ENCODE measurements around the gene FUT6. TPM values are rescaled to one million over a fixed set of nuclear protein-coding genes. Genes with fewer than 3 reads are reported as not detected.

The FUT6 gene
- total and polyA plus RNA-seq, 2 experiments from 2014 or later = not detected

DNA sequence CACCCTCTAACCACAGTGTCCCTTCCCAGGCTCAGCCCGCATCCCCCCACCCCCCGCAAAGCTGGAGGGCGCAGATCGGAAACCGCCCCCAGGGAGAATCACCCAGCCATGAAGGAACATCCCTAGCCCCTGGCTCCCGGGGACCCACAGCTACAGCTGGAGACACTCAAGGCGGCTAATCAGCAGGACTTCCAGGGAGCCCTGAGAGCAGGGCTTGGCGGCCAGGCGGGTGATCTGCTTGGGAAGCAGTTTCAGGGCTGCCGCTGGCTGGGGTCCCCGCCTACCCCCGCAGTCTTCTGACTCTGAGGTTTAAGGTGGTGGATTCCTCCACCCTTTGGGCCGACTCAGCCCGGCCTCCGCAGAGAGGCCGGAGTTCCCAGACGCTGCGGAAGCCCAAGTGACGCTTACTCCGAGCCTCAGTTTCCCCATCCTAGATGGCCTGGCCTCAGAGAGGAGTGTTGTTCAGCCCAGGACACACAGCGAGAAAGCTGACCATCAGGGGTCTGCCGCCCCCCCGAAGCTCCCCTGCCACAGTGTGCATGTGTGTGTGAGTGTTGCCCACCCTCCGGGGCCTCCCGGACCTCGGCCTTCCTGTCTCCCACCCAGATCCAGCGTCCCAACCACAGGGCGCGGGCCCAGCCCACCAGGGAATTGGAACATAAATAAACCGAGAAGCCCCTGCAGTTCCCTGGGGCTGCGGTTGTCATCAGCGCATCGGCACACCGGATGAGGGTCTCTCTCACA lies 9.8 kb downstream of the FUT6 start:
- H3K27me3 ChIP-seq (replicated peaks; ENCODE audit: insufficient read depth) = peaks cover 1% of the 10 kb centered on the region; the same call in 1 of the 2 replicates
- H3K79me2 ChIP-seq (ENCODE audit: insufficient read depth) = no peaks in the 10 kb centered on the region
- no peak for DNase-seq
- no peaks in the 10 kb centered on the region for H3F3A ChIP-seq (ENCODE audit: insufficient read depth)
- no peak overlapping the region for H3K9ac ChIP-seq
- H3K4me2 ChIP-seq (ENCODE audit: unreplicated experiment) = no peak overlapping the region
- no peak overlapping the region for H3K27ac ChIP-seq
- H4K20me1 ChIP-seq (ENCODE audit: insufficient read depth) = no peaks in the 10 kb centered on the region
- no peaks in the 10 kb centered on the region for H3K9me2 ChIP-seq (ENCODE audit: insufficient read depth)
- H3K9me3 ChIP-seq (ENCODE audit: low read depth) = no peaks in the 10 kb centered on the region
- H2AFZ ChIP-seq = no peak overlapping the region
- H3K36me3 ChIP-seq (ENCODE audit: low read depth) = no peaks in the 10 kb centered on the region
- TF ChIP-seq EZH2 (IDR thresholded peaks at IDR 0.05; ENCODE audit: insufficient read depth, poor library complexity, severe bottlenecking) = no peak
- no peak for TF ChIP-seq EZH2phosphoT487 (IDR thresholded peaks at IDR 0.05; ENCODE audit: insufficient read depth, low read depth)
- no peak overlapping the region for H3K4me3 ChIP-seq
- 18 to 22% methylated on average over 24 to 33 of the region's 34 CpGs for WGBS, 2 experiments (ENCODE audit: low coverage in 1 of 2, low lambda C conversion rate in 2 of 2, missing lambda C conversion rate in 2 of 2)
- no peaks in the 10 kb centered on the region for H3K4me1 ChIP-seq (ENCODE audit: insufficient read depth)
- in situ Hi-C loops (cut with MboI) = no loop called here

DNA sequence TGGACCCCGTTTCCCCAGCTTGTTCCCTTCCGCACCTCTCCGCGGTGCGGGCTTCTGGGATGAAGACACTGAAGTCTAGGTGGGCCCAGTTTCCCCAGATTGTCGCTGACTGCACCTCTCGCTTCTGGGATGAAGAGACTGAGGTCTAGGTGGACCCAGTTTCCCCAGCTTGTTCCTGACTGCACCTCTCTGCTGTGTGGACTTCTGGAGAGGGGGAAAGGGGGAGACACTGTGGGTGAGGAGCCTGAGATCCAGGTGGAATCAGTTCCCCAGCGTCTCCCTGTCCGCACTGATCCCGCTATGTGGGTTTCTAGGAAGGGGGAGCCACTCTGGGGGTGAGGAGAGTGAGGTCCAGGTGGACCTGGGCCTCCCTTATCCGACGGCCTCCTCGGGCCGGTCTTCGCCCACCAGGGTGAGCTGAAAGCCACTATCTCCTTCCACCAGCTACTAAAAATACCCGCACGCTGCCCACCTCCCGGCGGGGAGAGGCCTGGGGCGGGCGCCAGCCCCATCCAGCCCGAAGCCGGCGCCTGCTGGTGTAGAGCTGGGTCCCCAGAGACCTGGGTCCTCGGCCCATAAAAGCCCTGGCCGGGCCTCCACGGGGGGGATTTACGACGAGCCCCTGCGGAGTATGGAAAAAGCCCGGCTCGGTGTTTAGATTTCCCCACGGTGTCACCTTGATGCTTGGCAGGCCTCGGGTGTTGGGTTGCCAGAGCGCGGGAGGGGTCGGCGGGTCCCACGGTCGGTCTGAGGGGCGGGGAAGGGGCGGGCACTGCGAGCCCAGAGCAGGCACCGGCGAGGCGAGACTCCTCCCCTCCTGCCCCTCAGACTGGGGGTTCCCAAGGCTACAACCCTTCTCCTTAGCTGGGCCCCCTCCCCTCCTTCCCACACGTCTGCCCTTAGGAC lies 10.6 kb downstream of the FUT6 start:
- H3K9me2 ChIP-seq (ENCODE audit: insufficient read depth) = no peaks in the 10 kb centered on the region
- TF ChIP-seq EZH2phosphoT487 (IDR thresholded peaks at IDR 0.05; ENCODE audit: insufficient read depth, low read depth) (no peak), EZH2 (IDR thresholded peaks at IDR 0.05; ENCODE audit: insufficient read depth, poor library complexity, severe bottlenecking) (no peak)
- peak overlapping the region; percentile 79 for H2AFZ ChIP-seq
- H3K4me1 ChIP-seq (ENCODE audit: insufficient read depth) = no peaks in the 10 kb centered on the region
- H3F3A ChIP-seq (ENCODE audit: insufficient read depth) = no peaks in the 10 kb centered on the region
- H3K27me3 ChIP-seq (replicated peaks; ENCODE audit: insufficient read depth) = no peaks in the 10 kb centered on the region; the same call in 1 of the 2 replicates
- no peaks in the 10 kb centered on the region for H3K79me2 ChIP-seq (ENCODE audit: insufficient read depth)
- peak; percentile 27 for DNase-seq
- H3K9me3 ChIP-seq (ENCODE audit: low read depth) = no peaks in the 10 kb centered on the region
- WGBS, 2 experiments (ENCODE audit: low coverage in 1 of 2, low lambda C conversion rate in 2 of 2, missing lambda C conversion rate in 2 of 2) = 8% methylated on average over 35 to 42 of the region's 47 CpGs
- H3K27ac ChIP-seq = no peak overlapping the region
- H3K36me3 ChIP-seq (ENCODE audit: low read depth) = no peaks in the 10 kb centered on the region
- no peaks in the 10 kb centered on the region for H4K20me1 ChIP-seq (ENCODE audit: insufficient read depth)
- H3K9ac ChIP-seq = peak overlapping the region; percentile 77
- peak overlapping the region; percentile 69 for H3K4me3 ChIP-seq
- peak overlapping the region; percentile 77 for H3K4me2 ChIP-seq (ENCODE audit: unreplicated experiment)
- in situ Hi-C loops (cut with MboI) = no loop called here

DNA sequence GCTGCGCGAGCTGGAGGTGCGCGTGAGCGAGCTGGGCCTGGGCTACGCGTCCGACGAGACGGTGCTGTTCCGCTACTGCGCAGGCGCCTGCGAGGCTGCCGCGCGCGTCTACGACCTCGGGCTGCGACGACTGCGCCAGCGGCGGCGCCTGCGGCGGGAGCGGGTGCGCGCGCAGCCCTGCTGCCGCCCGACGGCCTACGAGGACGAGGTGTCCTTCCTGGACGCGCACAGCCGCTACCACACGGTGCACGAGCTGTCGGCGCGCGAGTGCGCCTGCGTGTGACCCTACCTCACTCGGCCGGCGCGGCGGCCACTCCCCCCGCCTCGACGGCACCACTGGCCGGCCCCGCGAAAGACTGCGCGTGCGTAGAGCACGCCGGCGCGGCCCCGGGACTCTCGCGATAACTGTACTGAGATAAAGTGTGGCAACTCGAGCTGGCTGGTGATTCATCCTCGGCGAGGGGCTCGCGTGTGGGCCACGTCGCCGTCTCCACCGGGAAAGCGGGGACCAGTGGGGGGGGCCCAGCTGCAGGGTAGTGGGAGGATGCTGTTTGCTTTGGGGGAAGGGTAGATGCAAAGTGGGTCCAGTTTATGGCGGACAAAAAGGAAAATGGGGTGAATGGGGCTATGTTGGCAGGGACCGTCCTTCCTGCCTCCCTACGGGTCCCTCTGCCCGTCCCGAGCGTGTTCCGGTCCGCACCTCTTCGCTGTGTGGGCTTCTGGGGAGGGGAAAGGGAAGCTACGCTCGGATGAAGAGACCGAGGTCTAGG lies 11.4 kb downstream of the FUT6 start:
- in situ Hi-C loops (cut with MboI) = no loop called here
- H3K9me3 ChIP-seq (ENCODE audit: low read depth) = no peaks in the 10 kb centered on the region
- WGBS, 2 experiments (ENCODE audit: low coverage in 1 of 2, low lambda C conversion rate in 2 of 2, missing lambda C conversion rate in 2 of 2) = 2 to 5% methylated on average over 63 to 73 of the region's 91 CpGs
- peak; percentile 93 for DNase-seq
- no peaks in the 10 kb centered on the region for H3K79me2 ChIP-seq (ENCODE audit: insufficient read depth)
- H3K27ac ChIP-seq = no peak overlapping the region
- peak overlapping the region; percentile 69 for H3K4me3 ChIP-seq
- H2AFZ ChIP-seq = peak overlapping the region; percentile 79
- H3K4me2 ChIP-seq (ENCODE audit: unreplicated experiment) = peak overlapping the region; percentile 77
- H3K9ac ChIP-seq = peak overlapping the region; percentile 77
- no peaks in the 10 kb centered on the region for H3K36me3 ChIP-seq (ENCODE audit: low read depth)
- no peaks in the 10 kb centered on the region for H4K20me1 ChIP-seq (ENCODE audit: insufficient read depth)
- no peaks in the 10 kb centered on the region for H3F3A ChIP-seq (ENCODE audit: insufficient read depth)
- no peaks in the 10 kb centered on the region; the same call in 1 of the 2 replicates for H3K27me3 ChIP-seq (replicated peaks; ENCODE audit: insufficient read depth)
- no peaks in the 10 kb centered on the region for H3K4me1 ChIP-seq (ENCODE audit: insufficient read depth)
- TF ChIP-seq EZH2 (IDR thresholded peaks at IDR 0.05; ENCODE audit: insufficient read depth, poor library complexity, severe bottlenecking) (no peak), EZH2phosphoT487 (IDR thresholded peaks at IDR 0.05; ENCODE audit: insufficient read depth, low read depth) (no peak)
- H3K9me2 ChIP-seq (ENCODE audit: insufficient read depth) = no peaks in the 10 kb centered on the region

DNA sequence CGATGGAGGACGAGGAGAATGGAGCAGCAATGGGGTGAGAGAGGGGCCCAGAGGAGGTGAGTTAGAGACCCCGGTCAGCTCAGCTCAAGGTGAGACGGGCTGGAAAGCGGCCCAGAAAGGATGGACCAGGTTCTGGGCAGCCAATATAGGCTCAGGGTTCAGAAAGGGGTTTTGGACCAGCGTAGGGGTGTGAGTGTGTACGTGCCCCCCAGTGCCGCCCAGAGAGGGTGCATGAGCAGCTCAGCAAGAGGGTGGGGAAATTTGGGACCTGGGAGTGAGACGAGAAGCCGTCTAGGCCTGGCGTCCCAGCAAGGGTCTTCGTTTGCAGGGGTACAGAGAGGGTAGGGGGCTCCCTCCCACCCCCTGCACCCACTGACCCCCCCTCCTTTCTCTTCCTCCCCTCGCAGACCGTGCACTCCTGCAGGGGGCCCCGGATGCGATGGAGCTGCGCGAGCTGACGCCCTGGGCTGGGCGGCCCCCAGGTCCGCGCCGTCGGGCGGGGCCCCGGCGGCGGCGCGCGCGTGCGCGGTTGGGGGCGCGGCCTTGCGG lies 12.1 kb downstream of the FUT6 start:
- Histone ChIP-seq H3K9ac (no peak overlapping the region), H2AFZ (peak overlapping the region; percentile 79), H3K9me2 (ENCODE audit: insufficient read depth) (no peaks in the 10 kb centered on the region), H3F3A (ENCODE audit: insufficient read depth) (no peaks in the 10 kb centered on the region), H3K79me2 (ENCODE audit: insufficient read depth) (no peaks in the 10 kb centered on the region), H3K4me3 (peak overlapping the region; percentile 69), H3K36me3 (ENCODE audit: low read depth) (no peaks in the 10 kb centered on the region), H3K4me1 (ENCODE audit: insufficient read depth) (no peaks in the 10 kb centered on the region), H3K27me3 (replicated peaks; ENCODE audit: insufficient read depth) (no peaks in the 10 kb centered on the region; the same call in 1 of the 2 replicates), H3K4me2 (ENCODE audit: unreplicated experiment) (no peak overlapping the region), H3K27ac (no peak overlapping the region), H4K20me1 (ENCODE audit: insufficient read depth) (no peaks in the 10 kb centered on the region), H3K9me3 (ENCODE audit: low read depth) (no peaks in the 10 kb centered on the region)
- no peak for DNase-seq
- in situ Hi-C loops (cut with MboI) = no loop called here
- TF ChIP-seq EZH2 (IDR thresholded peaks at IDR 0.05; ENCODE audit: insufficient read depth, poor library complexity, severe bottlenecking) (no peak), EZH2phosphoT487 (IDR thresholded peaks at IDR 0.05; ENCODE audit: insufficient read depth, low read depth) (no peak)
- 16 to 26% methylated on average over 18 to 37 of the region's 37 CpGs for WGBS, 2 experiments (ENCODE audit: low coverage in 1 of 2, low lambda C conversion rate in 2 of 2, missing lambda C conversion rate in 2 of 2)

Measured in GM23248 (cell line).